LNCAP (cell line): ENCODE results near the gene ABI3BP.

Source experiments
- CTCF ChIP-seq: fragments of 450-650 bp; IDR thresholded peaks from 2 replicates; pipeline ENCODE4 v1.5.1; 2017; ENCODE audit warnings: mild to moderate bottlenecking

ABI3BP gene

GRCh38 chr3:100893108-100893507 is 100.1 kb downstream of the ABI3BP start:
- TF ChIP-seq CTCF, result no peak

GRCh38 chr3:100891827-100892226 is 101.4 kb downstream of the ABI3BP start:
- no peak for TF ChIP-seq CTCF

GRCh38 chr3:100891033-100891432 is 102.2 kb downstream of the ABI3BP start:
- peak; percentile 37 for TF ChIP-seq CTCF

GRCh38 chr3:100888881-100889280 is 104.3 kb downstream of the ABI3BP start:
- TF ChIP-seq CTCF, result no peak

GRCh38 chr3:100882571-100882984 is 110.6 kb downstream of the ABI3BP start:
- no peak for TF ChIP-seq CTCF

GRCh38 chr3:100880845-100881244 is 112.4 kb downstream of the ABI3BP start:
- TF ChIP-seq CTCF, result no peak

- TF ChIP-seq CTCF, result no peak
Observed at GRCh38 chr3:100880072-100880471, 113.1 kb downstream of the ABI3BP start.

- no peak for TF ChIP-seq CTCF
Observed at GRCh38 chr3:100879195-100879810, 113.9 kb downstream of the ABI3BP start.
